ENCODE data around the gene SLC37A2.
A peak's percentile ranks its signal among the peaks of the same experiment; 100 is the strongest.

SLC37A2 gene

DNA sequence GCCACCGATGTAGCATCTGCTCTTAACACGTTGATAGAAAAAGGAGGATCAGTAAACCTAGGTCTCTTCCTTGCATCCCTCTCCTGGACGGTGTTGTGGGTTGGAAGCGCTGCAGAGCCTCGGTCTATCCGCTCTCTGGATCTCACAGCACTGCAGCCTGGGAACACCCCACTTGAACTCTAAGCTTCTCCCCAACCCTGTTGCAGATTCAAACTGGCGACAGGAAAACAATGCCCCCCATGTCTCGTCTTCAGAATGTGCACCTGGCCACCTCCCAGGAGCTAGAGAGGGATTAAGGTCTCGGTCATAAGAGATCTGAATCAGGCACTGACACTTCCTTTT is 47.9 kb downstream of the SLC37A2 start:
- DNase-seq (ENCODE audit: low read depth), result no peak

- DNase-seq (ENCODE audit: low read depth), result peak; percentile 90
Measured at GRCh38 chr11:125111343-125112207, 48.5 kb downstream of the SLC37A2 start, which contains the start of gene TMEM218. Gene TMEM218 (minus strand): TSS chr11:125111626. CDS start chr11:125102241, 9,385 bp downstream.

GRCh38 chr11:125112208-125112604 is 49.1 kb downstream of the SLC37A2 start:
- no peak for DNase-seq (ENCODE audit: low read depth)

GRCh38 chr11:125114518-125114917 is 51.4 kb downstream of the SLC37A2 start:
- DNase-seq (ENCODE audit: low read depth), result no peak

- no peak for DNase-seq (ENCODE audit: low read depth)
Measured at GRCh38 chr11:125117429-125117828, 54.3 kb downstream of the SLC37A2 start.

DNA sequence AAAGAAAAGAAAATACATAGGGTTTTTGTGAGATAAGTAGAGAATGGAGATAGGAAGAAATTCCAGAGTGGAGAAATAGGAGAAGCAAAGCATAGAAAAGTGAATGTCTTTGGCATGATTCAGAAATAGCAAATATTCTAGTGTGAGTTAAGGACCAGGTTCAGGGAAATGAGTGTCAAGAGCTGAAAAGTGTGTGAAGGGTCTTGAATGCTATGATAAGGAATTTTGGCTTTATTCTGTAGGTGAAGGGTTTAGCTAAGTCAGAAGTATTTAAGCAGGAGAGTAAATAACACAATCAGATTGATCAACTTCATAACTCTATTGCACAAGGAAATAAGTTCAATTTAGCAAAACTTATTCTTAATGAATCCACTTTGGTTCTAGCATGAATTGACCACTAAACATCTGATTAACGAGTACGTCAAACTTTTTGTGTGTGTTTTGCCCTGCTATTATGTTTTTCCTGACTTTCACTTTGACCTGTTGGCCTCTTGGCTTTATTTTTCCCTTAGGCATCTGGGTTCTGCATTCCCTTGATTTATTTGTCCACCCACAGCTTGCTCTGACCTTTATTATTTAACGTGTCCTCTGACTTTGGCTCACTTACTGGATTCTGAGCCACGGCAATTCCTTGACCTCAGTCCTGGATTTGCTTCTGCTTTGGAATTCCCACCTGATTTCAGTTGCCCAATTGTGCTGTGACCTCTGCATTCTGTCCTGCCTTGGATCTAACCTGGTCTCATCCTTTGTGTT is 60.3 kb downstream of the SLC37A2 start:
- no peak for DNase-seq (ENCODE audit: low read depth)

DNA sequence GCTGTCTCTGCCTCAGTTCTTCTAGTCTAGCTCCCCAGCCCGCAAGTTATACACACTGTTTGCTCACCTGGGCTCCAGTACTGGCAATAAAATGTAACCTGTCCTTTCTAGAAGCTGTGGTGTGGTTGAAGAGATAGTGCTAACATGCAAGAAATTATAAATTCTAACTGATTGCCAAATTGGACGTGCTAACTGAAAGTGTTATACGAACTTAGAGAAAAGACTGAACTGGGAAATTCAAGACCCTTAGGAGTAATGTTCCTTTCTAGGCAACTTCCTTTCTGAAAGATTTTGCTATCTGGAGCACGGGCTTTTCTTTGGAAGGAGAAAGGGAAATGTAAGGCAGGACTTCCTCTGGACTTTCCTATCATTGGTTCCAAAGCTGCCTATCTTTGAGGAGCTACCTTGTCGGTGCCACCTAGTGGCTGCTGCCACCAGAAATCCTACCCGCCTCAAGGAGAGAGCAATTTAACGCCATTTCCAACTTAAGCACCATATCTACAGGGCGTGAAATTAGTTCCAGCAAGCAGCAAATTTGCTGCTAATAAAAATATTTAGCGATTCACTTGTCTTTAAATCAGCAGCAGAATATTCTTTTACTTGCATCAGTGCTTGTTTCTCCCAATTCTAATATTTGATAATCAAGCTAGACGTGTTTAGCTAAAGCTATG is 61.0 kb downstream of the SLC37A2 start:
- DNase-seq (ENCODE audit: low read depth), result no peak

GRCh38 chr11:125124618-125124992 is 61.5 kb downstream of the SLC37A2 start:
- no peak for DNase-seq (ENCODE audit: low read depth)

- no peak for DNase-seq (ENCODE audit: low read depth)
Measured at GRCh38 chr11:125128450-125128849, 65.3 kb downstream of the SLC37A2 start.

DNA sequence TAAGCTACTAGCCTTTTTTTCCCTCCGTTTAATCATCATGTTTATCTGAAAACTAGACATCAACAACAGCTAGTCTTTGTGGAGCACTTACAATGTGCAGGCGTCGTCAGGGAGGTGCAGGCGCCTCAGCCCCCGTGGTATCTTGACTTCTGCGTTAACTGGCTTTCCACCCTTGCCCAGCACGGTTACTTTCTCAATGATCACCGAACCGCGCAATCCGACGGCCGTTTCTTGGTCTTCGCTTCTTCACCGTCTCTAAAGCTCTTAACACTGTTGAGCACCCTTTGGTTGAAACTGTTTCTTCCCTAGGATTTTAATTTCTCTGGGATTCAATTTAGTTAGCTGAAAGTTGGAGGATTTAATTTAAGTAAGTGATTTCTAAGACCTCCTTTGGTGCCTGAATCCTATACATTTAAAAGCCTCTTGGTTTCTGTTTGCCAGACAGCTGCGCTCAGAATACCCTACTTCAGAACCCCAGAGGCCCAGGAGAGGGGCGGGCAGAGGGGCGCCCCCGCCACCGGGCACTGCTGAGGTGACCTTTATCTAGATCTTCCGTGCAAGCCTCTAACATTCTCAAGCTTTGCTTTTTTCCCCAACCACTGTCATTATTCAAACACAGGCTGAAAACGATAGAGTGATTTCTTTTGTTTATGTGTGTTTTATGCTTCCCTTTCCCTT is 66.3 kb downstream of the SLC37A2 start:
- no peak for DNase-seq (ENCODE audit: low read depth)

DNA sequence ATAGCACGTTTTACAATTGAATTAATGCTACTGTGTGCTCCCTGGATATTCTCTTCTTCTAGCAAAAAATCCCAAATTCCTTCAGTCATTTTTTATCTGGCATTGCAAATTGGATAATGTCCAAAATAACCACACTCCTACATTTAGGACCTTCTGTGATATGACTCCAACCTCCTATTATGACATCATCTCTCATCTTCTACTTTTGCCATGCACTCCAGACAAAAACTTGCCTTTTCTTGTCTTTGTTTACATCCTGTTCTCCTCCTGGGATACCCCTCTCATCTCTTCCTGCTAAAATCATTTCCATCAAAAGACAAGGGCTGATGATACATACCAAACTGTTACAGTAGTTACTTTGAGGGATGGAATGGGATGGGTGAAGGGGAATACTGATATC is 69.0 kb downstream of the SLC37A2 start:
- no peak for DNase-seq (ENCODE audit: low read depth)

- DNase-seq (ENCODE audit: low read depth), result no peak
Measured at GRCh38 chr11:125132596-125132995, 69.5 kb downstream of the SLC37A2 start.

DNA sequence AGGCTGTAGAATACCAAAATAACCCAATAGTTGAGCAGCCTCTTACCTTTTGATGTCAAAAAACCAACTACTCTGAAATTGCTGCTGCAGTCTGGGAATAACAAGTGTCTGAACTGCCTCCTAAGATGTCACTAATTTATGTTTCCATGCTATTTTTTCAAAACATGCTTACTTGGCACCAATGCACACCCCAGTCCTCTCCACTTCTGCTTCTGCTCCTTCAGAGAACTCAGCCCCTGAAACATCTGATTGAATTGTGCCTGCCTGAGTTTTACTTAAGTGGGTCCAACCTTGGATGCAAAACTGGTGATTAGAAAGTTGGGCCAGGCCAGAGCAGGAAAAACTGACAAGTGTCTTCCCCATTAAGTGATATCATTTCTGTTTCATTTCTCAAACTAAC is 72.9 kb downstream of the SLC37A2 start:
- DNase-seq (ENCODE audit: low read depth), result no peak

DNA sequence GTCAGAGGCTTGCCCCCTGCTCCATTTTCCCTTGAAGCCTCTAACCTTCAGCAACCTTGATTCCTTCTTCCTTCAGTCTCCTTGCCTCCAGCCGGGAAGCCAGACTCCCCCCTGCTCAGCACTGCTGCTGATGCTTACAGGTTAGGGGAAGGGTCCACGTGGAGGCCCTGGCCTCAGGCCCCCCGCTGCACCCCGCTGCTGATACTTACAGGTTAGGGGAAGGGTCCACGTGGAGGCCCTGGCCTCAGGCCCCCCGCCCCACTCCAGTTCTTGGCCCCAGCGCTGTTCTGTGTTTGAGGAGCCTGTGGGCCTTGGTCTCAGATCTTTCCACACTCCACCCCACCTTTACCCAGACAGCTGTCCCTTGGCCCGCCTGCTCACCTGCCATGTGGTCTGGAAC is 75.9 kb downstream of the SLC37A2 start:
- DNase-seq (ENCODE audit: low read depth), result no peak

GRCh38 chr11:125139778-125140177 is 76.7 kb downstream of the SLC37A2 start:
- no peak for DNase-seq (ENCODE audit: low read depth)

Measured in T-helper 22 cell (primary cell).